Lower leg skin (tissue), 4 donors: Measurements from ENCODE around the gene PRRX2. TPM values are rescaled to one million over a fixed set of nuclear protein-coding genes. Genes with fewer than 3 reads are reported as not detected.

Experiments used
- DNase-seq, 2 donors: peaks; one replicate each; pipeline ENCODE4 v3.0.0-alpha.2; 2019; ENCODE audit warnings: low spot score in 2 of 2
- H3K4me3 ChIP-seq: fragments of 200-600 bp; sonication (generic); 2 replicates; pipeline ENCODE4 v1.5.1; 2017; ENCODE audit warnings: mild to moderate bottlenecking, low read depth; ENCODE audit not compliant: poor library complexity, severe bottlenecking
- POLR2A ChIP-seq, 2 donors: fragments of 450-650 bp; IDR thresholded peaks; one replicate each; pipeline ENCODE4 v1.6.1; 2016 to 2017; ENCODE audit warnings: antibody characterized with exemption in 2 of 2, mild to moderate bottlenecking in 1 of 2, moderate library complexity in 1 of 2
- WGBS, 2 donors: methylation state at CpG; one replicate each; pipeline ENCODE4 v1.1.5; 2018; 5-methylcytosine and 5-hydroxymethylcytosine counted together
- intact Hi-C: fragments of 100-400 bp; cut with DNase I; formaldehyde crosslinking; loops from one replicate; pipeline ENCODE4 v1.15.0; 2023; ENCODE audit warnings: low total_unique reads
- total RNA-seq, 4 donors: library from RNA; depleted of rRNA; stranded (reverse); fragments of >200 nt; gene quantifications; one replicate each; pipeline ENCODE4 v1.1.0, GENCODE V29; 2016
- TF ChIP-seq, protein P1 (sequence below), 3 donors: fragments of 450-650 bp; IDR thresholded peaks; one replicate each; pipeline ENCODE4 v1.5.1; 2016; ENCODE audit warnings: antibody characterized with exemption in 3 of 3, mild to moderate bottlenecking in 3 of 3, moderate library complexity in 2 of 3

Gene PRRX2
- total RNA-seq, 4 donors from 2014 or later = 10.7 to 24.1 (median 16.6) TPM

DNA sequence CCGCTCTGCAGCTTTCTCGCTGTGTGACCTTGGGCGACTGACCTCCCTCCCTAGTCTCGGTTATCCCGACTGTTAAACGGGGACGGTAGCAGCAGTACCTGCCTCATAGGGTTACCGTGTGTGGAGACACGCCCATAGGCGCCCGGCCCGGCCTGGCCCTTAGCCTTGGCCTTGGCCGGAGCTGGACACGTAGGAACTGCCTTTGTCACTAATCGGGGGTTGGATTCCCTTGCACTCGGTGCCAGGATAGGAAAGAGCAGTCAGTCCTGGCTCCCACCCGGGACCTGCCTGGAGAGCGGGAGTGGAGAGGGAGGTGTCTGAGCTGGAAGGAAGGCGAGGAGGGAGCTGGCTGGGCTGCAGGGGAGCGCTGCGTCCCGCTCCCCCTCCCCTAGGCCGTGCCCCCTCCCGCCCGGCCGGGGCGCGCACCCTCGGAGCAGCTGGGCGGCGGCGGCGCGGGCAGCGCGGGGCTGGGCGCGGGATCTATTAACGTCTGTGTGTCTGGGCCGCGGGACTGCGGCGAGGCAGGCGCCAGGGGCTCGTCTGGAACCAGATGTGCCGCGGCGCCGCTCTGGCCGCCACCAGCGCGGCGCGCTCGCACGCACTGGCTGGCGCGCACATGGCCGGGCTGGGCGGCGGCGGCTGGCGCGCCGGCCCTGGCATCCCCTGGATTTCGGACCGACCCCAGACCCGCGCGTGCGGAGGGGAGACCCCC lies 31.7 kb downstream of the PRRX2 start:
- intact Hi-C loops = no loop called here
- WGBS, 2 donors = 6 to 7% methylated on average over 26 to 49 of the region's 71 CpGs
- no peak for TF ChIP-seq POLR2A (IDR thresholded peaks at IDR 0.05)
- TF ChIP-seq, protein P1, sequence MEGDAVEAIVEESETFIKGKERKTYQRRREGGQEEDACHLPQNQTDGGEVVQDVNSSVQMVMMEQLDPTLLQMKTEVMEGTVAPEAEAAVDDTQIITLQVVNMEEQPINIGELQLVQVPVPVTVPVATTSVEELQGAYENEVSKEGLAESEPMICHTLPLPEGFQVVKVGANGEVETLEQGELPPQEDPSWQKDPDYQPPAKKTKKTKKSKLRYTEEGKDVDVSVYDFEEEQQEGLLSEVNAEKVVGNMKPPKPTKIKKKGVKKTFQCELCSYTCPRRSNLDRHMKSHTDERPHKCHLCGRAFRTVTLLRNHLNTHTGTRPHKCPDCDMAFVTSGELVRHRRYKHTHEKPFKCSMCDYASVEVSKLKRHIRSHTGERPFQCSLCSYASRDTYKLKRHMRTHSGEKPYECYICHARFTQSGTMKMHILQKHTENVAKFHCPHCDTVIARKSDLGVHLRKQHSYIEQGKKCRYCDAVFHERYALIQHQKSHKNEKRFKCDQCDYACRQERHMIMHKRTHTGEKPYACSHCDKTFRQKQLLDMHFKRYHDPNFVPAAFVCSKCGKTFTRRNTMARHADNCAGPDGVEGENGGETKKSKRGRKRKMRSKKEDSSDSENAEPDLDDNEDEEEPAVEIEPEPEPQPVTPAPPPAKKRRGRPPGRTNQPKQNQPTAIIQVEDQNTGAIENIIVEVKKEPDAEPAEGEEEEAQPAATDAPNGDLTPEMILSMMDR (IDR thresholded peaks at IDR 0.05) = no peak
- DNase-seq = peak; percentile 33 to 91
- peak overlapping the region; percentile 10 for H3K4me3 ChIP-seq

- intact Hi-C loops = no loop called here
- WGBS, 2 donors = 4 to 8% methylated on average over 16 to 23 of the region's 25 CpGs
- peak; percentile 64 to 93 for DNase-seq
- TF ChIP-seq, protein P1 (IDR thresholded peaks at IDR 0.05) = no peak
- TF ChIP-seq POLR2A (IDR thresholded peaks at IDR 0.05) = no peak
- no peak overlapping the region for H3K4me3 ChIP-seq
Observed at GRCh38 chr9:129697656-129698253, 32.3 kb downstream of the PRRX2 start.

DNA sequence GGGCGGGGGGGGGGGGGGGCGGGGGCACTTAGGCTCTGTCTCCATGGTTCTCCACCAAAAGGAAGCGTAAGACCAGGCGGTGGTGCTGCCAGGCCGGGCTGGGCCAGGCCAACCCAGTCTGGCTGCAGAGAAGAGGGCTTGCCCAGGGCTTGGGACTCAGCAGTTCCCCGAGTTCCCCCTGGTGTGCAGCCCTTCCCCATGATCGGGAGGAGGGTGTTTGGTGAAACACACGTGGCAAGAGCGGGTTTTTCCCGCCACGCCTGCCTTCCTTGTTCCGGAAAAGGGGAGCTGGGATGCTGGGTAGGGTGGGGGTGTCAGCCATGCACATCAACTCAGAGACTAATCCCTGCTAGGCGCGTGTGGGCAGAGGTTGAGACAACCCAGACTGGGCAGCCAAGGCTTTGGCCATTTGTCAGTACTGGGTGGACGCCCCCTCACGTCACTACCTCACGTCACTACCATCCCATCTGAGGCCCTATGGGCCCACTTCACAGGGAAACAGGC lies 32.9 kb downstream of the PRRX2 start:
- peak; percentile 54 to 94 for DNase-seq
- intact Hi-C loops = no loop called here
- 41 to 42% methylated on average over 14 to 16 of the region's 17 CpGs for WGBS, 2 donors
- no peak overlapping the region for H3K4me3 ChIP-seq
- no peak for TF ChIP-seq POLR2A (IDR thresholded peaks at IDR 0.05)
- TF ChIP-seq, protein P1 (IDR thresholded peaks at IDR 0.05) = no peak

DNA sequence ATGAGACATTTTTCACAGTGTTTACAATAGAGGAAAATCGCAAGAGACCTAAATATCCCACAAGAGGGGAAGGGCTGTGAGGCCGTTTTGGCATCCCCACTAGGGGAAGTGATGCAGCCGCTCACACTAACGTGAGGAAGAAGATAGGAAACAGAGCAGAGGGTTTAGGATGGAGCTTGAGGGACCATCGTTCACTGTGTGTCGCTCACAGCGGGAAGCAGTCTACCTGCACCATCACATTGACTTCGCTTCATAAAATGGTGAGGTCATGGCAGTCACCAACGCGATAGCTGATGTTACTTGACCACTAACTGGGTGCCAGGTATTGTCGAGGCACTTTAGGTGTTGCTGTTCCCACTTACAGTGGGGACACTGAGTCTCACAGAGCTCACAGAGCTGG lies 35.6 kb downstream of the PRRX2 start:
- TF ChIP-seq, protein P1 (IDR thresholded peaks at IDR 0.05) = no peak
- no peak for TF ChIP-seq POLR2A (IDR thresholded peaks at IDR 0.05)
- intact Hi-C loops = no loop called here
- no peak overlapping the region for H3K4me3 ChIP-seq
- DNase-seq = no peak
- WGBS, 2 donors = 83% methylated on average over 11 of the region's 11 CpGs

- TF ChIP-seq POLR2A (IDR thresholded peaks at IDR 0.05) = no peak
- TF ChIP-seq, protein P1 (IDR thresholded peaks at IDR 0.05) = no peak
- 75 to 80% methylated on average over 5 of the region's 5 CpGs for WGBS, 2 donors
- H3K4me3 ChIP-seq = no peak overlapping the region
- DNase-seq = no peak
- intact Hi-C loops = no loop called here
Observed at GRCh38 chr9:129701549-129701948, 36.1 kb downstream of the PRRX2 start.
